ENCODE data around the gene FAM200A. TPM values are rescaled to one million over a fixed set of nuclear protein-coding genes. Genes with fewer than 3 reads are reported as not detected.

The FAM200A gene
- total RNA-seq = 1 to 10 TPM; 1.5 to 1.8 TPM
- polyA plus RNA-seq (2013, experiment 1 of 2) = 6.5 TPM
- polyA plus RNA-seq (2013, experiment 2 of 2) = 6.3 TPM
- total RNA-seq = 6.9 to 27.4 (median 16.7) reads per million in 172 experiments

DNA sequence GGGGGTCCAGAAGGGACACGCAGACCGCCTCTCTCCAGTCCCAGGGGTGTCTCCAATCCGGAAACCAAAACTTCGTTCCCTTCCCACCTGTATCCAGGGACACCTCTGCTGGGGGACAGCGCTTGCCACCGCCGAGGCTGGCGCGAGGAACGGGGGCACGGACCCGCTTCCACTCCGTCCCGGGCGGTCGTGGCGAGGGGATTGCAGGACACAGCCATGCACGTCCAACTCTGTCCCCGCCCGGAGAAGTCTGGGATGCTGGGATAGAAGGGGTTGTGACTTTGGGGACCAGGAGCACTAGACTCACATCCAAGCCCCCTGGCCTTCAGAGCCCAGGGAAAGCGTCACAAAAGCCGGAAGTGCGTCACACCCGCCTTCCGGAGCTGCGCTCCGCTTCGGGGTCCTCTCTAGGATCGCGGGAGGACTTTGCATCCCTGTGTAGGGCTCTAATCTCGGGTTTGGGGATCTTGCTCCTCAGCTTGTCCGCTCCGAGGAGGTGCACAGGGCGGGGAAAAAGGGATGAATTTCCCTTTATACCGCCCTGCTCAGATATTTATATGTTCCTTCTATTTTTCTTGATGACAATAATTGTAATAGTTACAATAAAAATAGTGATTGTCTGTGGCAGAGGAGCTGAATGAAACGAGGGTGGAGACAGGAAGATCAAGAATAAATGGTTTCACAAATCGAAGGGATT, at the start of gene FAM200A:
FAM200A (minus strand) TSS at position 348 of the 697 bp plus-strand sequence. CDS start 3,707 bp downstream, outside the sequence.
- CTCF ChIA-PET = interaction anchor here (1.2 kb wide), 1 partner anchor 14 kb away, joined by 3 read pairs; no protein-coding TSS in a partner anchor

DNA sequence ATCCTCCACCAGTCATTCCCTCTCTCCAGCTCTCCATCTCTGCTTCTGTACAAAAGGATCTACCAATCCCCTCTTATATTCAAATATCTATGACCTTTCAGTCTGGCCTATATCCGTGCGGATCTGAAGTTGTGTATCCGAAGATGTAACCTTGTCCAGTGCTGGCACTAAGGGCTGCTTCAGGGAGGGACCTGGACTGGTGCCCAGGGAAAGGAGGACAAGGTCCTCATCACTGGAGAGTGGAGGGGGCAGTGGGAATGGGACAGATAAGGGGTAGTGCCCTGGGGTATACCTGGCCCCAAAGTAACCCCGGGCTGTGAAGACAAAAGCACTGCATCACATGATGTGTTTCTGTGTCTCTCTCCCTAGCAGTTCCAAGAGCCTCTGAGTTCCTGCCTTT, 47.9 kb upstream of the FAM200A start:
- ChIA-PET CTCF (no interaction called here), POLR2A (interaction anchor here (0.6 to 1.5 kb wide), 2 partner anchors 16 to 79 kb away, joined by 3 to 4 read pairs; partner anchors contain the start of gene ZSCAN25)
- no peaks in the 10 kb centered on the region for H3K36me3 Mint-ChIP-seq (ENCODE audit: low read depth)
- no peak overlapping the region for H3K27ac Mint-ChIP-seq
- Histone ChIP-seq H3K4me3 (ENCODE audit: low read length) (no peak overlapping the region), H3K4me1 (ENCODE audit: insufficient read depth, low read length) (no peaks in the 10 kb centered on the region), H3K9me3 (ENCODE audit: control insufficient read depth in 1 of 2, insufficient read depth in 1 of 2, low read length in 2 of 2) (peaks cover 0 to 6% of the 10 kb centered on the region in 2 experiments), H3K27ac (ENCODE audit: low read depth in 1 of 2, low read length in 2 of 2) (no peak overlapping the region), H3K27me3 (ENCODE audit: control insufficient read depth in 1 of 2, insufficient read depth in 2 of 2, low read length in 2 of 2) (no peaks in the 10 kb centered on the region), H3K36me3 (ENCODE audit: insufficient read depth, low read length) (no peaks in the 10 kb centered on the region)
- no peaks in the 10 kb centered on the region for H3K9me3 Mint-ChIP-seq
- ATAC-seq (ENCODE audit: poor library complexity) (no peak), DNase-seq (no peak)
- H3K27me3 Mint-ChIP-seq = no peaks in the 10 kb centered on the region
- intact Hi-C loops (cut with DNase I, micrococcal nuclease) = no loop called here
- TF ChIP-seq, protein P1, sequence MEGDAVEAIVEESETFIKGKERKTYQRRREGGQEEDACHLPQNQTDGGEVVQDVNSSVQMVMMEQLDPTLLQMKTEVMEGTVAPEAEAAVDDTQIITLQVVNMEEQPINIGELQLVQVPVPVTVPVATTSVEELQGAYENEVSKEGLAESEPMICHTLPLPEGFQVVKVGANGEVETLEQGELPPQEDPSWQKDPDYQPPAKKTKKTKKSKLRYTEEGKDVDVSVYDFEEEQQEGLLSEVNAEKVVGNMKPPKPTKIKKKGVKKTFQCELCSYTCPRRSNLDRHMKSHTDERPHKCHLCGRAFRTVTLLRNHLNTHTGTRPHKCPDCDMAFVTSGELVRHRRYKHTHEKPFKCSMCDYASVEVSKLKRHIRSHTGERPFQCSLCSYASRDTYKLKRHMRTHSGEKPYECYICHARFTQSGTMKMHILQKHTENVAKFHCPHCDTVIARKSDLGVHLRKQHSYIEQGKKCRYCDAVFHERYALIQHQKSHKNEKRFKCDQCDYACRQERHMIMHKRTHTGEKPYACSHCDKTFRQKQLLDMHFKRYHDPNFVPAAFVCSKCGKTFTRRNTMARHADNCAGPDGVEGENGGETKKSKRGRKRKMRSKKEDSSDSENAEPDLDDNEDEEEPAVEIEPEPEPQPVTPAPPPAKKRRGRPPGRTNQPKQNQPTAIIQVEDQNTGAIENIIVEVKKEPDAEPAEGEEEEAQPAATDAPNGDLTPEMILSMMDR (IDR thresholded peaks at IDR 0.05) = no peak
- H3K4me3 Mint-ChIP-seq = no peak overlapping the region
- no peaks in the 10 kb centered on the region for H3K4me1 Mint-ChIP-seq (ENCODE audit: low read depth)

More for the DNA sequence above, at the start of gene FAM200A:
- peak within 1 kb of the TSS; percentile 97 for H3K4me3 ChIP-seq (ENCODE audit: low read length)
- Mint-ChIP-seq H3K9me3 (peaks cover 2% of the 10 kb centered on the region), H3K4me3 (peak within 1 kb of the TSS; percentile 92), H3K27me3 (no peaks in the 10 kb centered on the region), H3K27ac (peak within 1 kb of the TSS; percentile 80), H3K36me3 (ENCODE audit: low read depth) (peaks cover 60% of the 10 kb centered on the region), H3K4me1 (ENCODE audit: low read depth) (peaks cover 56% of the 10 kb centered on the region)
- H3K9me3 ChIP-seq (ENCODE audit: control insufficient read depth in 1 of 2, insufficient read depth in 1 of 2, low read length in 2 of 2) = no peaks in the 10 kb centered on the region
- ATAC-seq (ENCODE audit: poor library complexity) = peak; percentile 98
- peak within 1 kb of the TSS; percentile 86 to 92 for H3K27ac ChIP-seq (ENCODE audit: low read depth in 1 of 2, low read length in 2 of 2)
- peaks cover 42% of the 10 kb centered on the region for H3K36me3 ChIP-seq (ENCODE audit: insufficient read depth, low read length)
- DNase-seq = peak; percentile 70 to 95 (median 80)
- intact Hi-C loops (cut with DNase I, micrococcal nuclease) = loop anchor here (1.0 to 10.0 kb wide), 3 partner anchors 51 to 227 kb away; partner anchors contain the start of genes ARPC1A (in 1 of the 2), ZNF394 (in 1 of the 2) and ZSCAN25 (in 1 of the 2)
- POLR2A ChIA-PET = interaction anchor here (0.7 to 1.3 kb wide), 9 partner anchors 47 to 215 kb away, joined by 3 to 24 read pairs (median 5); partner anchors contain the start of genes BUD31, PDAP1, ZKSCAN5 and ZNF394
- TF ChIP-seq, protein P1 (IDR thresholded peaks at IDR 0.05) = no peak
- peaks cover 33% of the 10 kb centered on the region for H3K4me1 ChIP-seq (ENCODE audit: insufficient read depth, low read length)
- no peaks in the 10 kb centered on the region for H3K27me3 ChIP-seq (ENCODE audit: control insufficient read depth in 1 of 2, insufficient read depth in 2 of 2, low read length in 2 of 2)

DNA sequence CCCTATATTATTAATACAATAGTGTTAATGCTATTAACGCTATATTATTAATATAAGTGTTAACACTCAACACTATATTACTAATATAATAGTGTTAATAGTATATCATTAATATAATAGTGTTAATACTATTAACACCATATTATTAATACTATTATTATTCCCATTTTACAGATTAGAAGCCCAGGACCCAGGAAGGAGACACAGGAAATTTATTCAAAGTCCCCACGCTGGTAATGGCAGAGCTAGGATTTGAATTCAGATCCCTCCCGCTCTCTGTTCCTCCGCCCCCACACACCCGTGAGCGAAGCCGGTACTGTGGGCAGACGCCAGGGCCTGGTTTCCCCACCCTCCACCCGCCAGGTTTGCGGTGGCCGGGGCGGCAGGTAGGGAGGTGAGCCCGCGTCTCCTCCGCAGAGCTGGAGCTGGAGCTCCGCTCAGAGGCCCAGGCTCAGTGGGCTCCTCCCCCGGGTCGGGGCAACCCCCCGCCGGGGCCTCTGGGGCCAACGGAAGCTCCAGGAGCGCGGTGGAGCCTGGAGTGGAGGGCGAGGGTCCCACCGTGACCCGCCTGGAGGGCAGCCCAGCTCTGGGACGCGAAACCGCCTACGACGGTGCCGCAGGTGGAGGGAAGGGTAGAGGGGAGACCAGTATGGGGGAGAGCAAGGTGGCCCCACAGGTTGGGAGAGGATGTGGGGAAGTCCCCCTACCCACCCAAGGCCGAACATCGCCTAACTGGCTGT, 46.0 kb upstream of the FAM200A start, which contains the start of gene TMEM225B:
TMEM225B (plus strand) TSS at position 506 of the 740 bp plus-strand sequence. CDS start 6,122 bp downstream, outside the sequence.
- intact Hi-C loops (cut with DNase I, micrococcal nuclease) = no loop called here
- DNase-seq (peak in 1 of 14 experiments; percentile 35), ATAC-seq (ENCODE audit: poor library complexity) (no peak)
- TF ChIP-seq, protein P1 (IDR thresholded peaks at IDR 0.05) = no peak
- Histone ChIP-seq H3K27ac (ENCODE audit: low read depth in 1 of 2, low read length in 2 of 2) (no peak within 1 kb of the TSS), H3K9me3 (ENCODE audit: control insufficient read depth in 1 of 2, insufficient read depth in 1 of 2, low read length in 2 of 2) (peaks cover 0 to 6% of the 10 kb centered on the region in 2 experiments), H3K4me3 (ENCODE audit: low read length) (no peak within 1 kb of the TSS), H3K36me3 (ENCODE audit: insufficient read depth, low read length) (no peaks in the 10 kb centered on the region), H3K27me3 (ENCODE audit: control insufficient read depth in 1 of 2, insufficient read depth in 2 of 2, low read length in 2 of 2) (no peaks in the 10 kb centered on the region), H3K4me1 (ENCODE audit: insufficient read depth, low read length) (no peaks in the 10 kb centered on the region)
- ChIA-PET POLR2A (no interaction called here), CTCF (no interaction called here)
- Mint-ChIP-seq H3K27ac (no peak within 1 kb of the TSS), H3K4me3 (no peak within 1 kb of the TSS), H3K36me3 (ENCODE audit: low read depth) (no peaks in the 10 kb centered on the region), H3K9me3 (no peaks in the 10 kb centered on the region), H3K27me3 (no peaks in the 10 kb centered on the region), H3K4me1 (ENCODE audit: low read depth) (no peaks in the 10 kb centered on the region)

All from CD4-positive, alpha-beta T cell (primary cell).